Measurements from ENCODE around the gene ERVV-1.
A peak's percentile ranks its signal among the peaks of the same experiment; 100 is the strongest.

Gene ERVV-1

GRCh38 chr19:53041366-53041765 is 27.6 kb downstream of the ERVV-1 start:
- DNase-seq (ENCODE audit: low read depth, low spot score) = no peak
- TF ChIP-seq CTCF (IDR thresholded peaks at IDR 0.05; ENCODE audit: low read depth, low read length) = no peak
- in situ Hi-C loops (cut with HindIII; ENCODE audit: low sequenced_read_pairs) = no loop called here

GRCh38 chr19:53045536-53045935 is 31.8 kb downstream of the ERVV-1 start:
- in situ Hi-C loops (cut with HindIII; ENCODE audit: low sequenced_read_pairs) = no loop called here
- no peak overlapping the region for H3K4me3 ChIP-seq (ENCODE audit: low read depth, low read length)
- no peak for TF ChIP-seq CTCF (IDR thresholded peaks at IDR 0.05; ENCODE audit: low read depth, low read length)
- no peak for DNase-seq (ENCODE audit: low read depth, low spot score)

More at GRCh38 chr19:53041366-53041765, 27.6 kb downstream of the ERVV-1 start:
- no peak overlapping the region for H3K4me3 ChIP-seq (ENCODE audit: low read depth, low read length)

GRCh38 chr19:53047379-53047778 is 33.7 kb downstream of the ERVV-1 start:
- DNase-seq (ENCODE audit: low read depth, low spot score) = no peak
- in situ Hi-C loops (cut with HindIII; ENCODE audit: low sequenced_read_pairs) = no loop called here
- H3K4me3 ChIP-seq (ENCODE audit: low read depth, low read length) = no peak overlapping the region
- TF ChIP-seq CTCF (IDR thresholded peaks at IDR 0.05; ENCODE audit: low read depth, low read length) = no peak

- no peak for TF ChIP-seq CTCF (IDR thresholded peaks at IDR 0.05; ENCODE audit: low read depth, low read length)
- in situ Hi-C loops (cut with HindIII; ENCODE audit: low sequenced_read_pairs) = no loop called here
- DNase-seq (ENCODE audit: low read depth, low spot score) = no peak
- no peak overlapping the region for H3K4me3 ChIP-seq (ENCODE audit: low read depth, low read length)
Observed at GRCh38 chr19:53055117-53055516, 41.4 kb downstream of the ERVV-1 start.

- no peak for DNase-seq (ENCODE audit: low read depth, low spot score)
- in situ Hi-C loops (cut with HindIII; ENCODE audit: low sequenced_read_pairs) = no loop called here
- peak overlapping the region; percentile 18 for H3K4me3 ChIP-seq (ENCODE audit: low read depth, low read length)
- no peak for TF ChIP-seq CTCF (IDR thresholded peaks at IDR 0.05; ENCODE audit: low read depth, low read length)
Observed at GRCh38 chr19:53057904-53058580, 44.3 kb downstream of the ERVV-1 start.

All from astrocyte of the spinal cord (primary cell).